Fibroblast of lung (primary cell): Measurements from ENCODE around the gene GPR68. TPM values are rescaled to one million over a fixed set of nuclear protein-coding genes. Genes with fewer than 3 reads are reported as not detected.

ENCODE experiments used
- DNase-seq, 2 donors: peaks; one replicate each; pipeline versions ENCODE4 v3.0.0 to v3.0.0-alpha.2; 2010; ENCODE audit warnings: low read depth in 2 of 2
- H2AFZ ChIP-seq: 2 replicates; pipeline ENCODE4 v1.5.1; 2012; ENCODE audit warnings: low read length, control low read depth, inconsistent platforms
- H3K27ac ChIP-seq: 2 replicates; pipeline ENCODE4 v1.5.1; 2011; ENCODE audit warnings: low read length, control low read depth; ENCODE audit not compliant: insufficient read depth
- H3K27me3 ChIP-seq: 2 replicates; pipeline ENCODE4 v1.5.1; 2011; ENCODE audit warnings: mild to moderate bottlenecking, low read length; ENCODE audit not compliant: control insufficient read depth, insufficient read depth
- H3K36me3 ChIP-seq: 2 replicates; pipeline ENCODE4 v1.5.1; 2011; ENCODE audit warnings: low read length; ENCODE audit not compliant: control insufficient read depth, insufficient read depth
- H3K4me1 ChIP-seq: 2 replicates; pipeline ENCODE4 v1.5.1; 2011; ENCODE audit warnings: low read length; ENCODE audit not compliant: control insufficient read depth, insufficient read depth; ENCODE audit errors: extremely low read depth
- H3K4me2 ChIP-seq: 2 replicates; pipeline ENCODE4 v1.5.1; 2011; ENCODE audit warnings: low read length, control low read depth; ENCODE audit not compliant: insufficient read depth; ENCODE audit errors: extremely low read depth
- H3K4me3 ChIP-seq, 4 experiments: fragments of 200-600 bp in 1 of 4; sonication (generic) in 1 of 4; replicated peaks in 1 of 4; 2 replicates each; pipeline ENCODE4 v1.5.1; 2011 to 2016; ENCODE audit warnings: low read length in 4 of 4, low read depth in 3 of 4, mild to moderate bottlenecking in 3 of 4, control low read depth in 2 of 4, inconsistent platforms in 1 of 4, mixed read lengths in 1 of 4; ENCODE audit not compliant: insufficient read depth in 1 of 4; ENCODE audit errors: control extremely low read depth in 1 of 4
- H3K79me2 ChIP-seq: 2 replicates; pipeline ENCODE4 v1.5.1; 2012; ENCODE audit warnings: mild to moderate bottlenecking, low read length, inconsistent platforms; ENCODE audit not compliant: control insufficient read depth, insufficient read depth
- H3K9ac ChIP-seq: 2 replicates; pipeline ENCODE4 v1.5.1; 2011; ENCODE audit warnings: mild to moderate bottlenecking, low read length, control low read depth; ENCODE audit not compliant: insufficient read depth
- H3K9me3 ChIP-seq: 2 replicates; pipeline ENCODE4 v1.5.1; 2012; ENCODE audit warnings: low read depth, low read length; ENCODE audit not compliant: control insufficient read depth, insufficient read depth
- H4K20me1 ChIP-seq: 2 replicates; pipeline ENCODE4 v1.5.1; 2011; ENCODE audit warnings: low read length; ENCODE audit not compliant: control insufficient read depth, insufficient read depth; ENCODE audit errors: extremely low read depth
- EZH2 ChIP-seq: IDR thresholded peaks from 2 replicates; pipeline ENCODE4 v1.5.1; 2012; ENCODE audit warnings: low read length, control low read depth, mild to moderate bottlenecking; ENCODE audit errors: missing control alignments
- polyA plus RNA-seq, 2 donors: library from polyadenylated mRNA; depleted of rRNA in 1 of 2; stranded (reverse) in 1 of 2; unstranded in 1 of 2; fragments of >200 nt; gene quantifications; 2 replicates each; pipeline ENCODE4 v1.2.1, GENCODE V29; 2011 to 2012; ENCODE audit warnings: missing spikeins in 1 of 2
- total RNA-seq: library from RNA; depleted of rRNA; stranded (reverse); fragments of >200 nt; gene quantifications from 2 replicates; pipeline ENCODE4 v1.2.1, GENCODE V29; 2014
- TF ChIP-seq, protein P1 (sequence below), 2 donors: IDR thresholded peaks in 1 of 2; conservative IDR thresholded peaks in 1 of 2; 1 replicate in 1 of 2; 2 replicates in 1 of 2; pipeline ENCODE4 v1.5.1; 2011 to 2012; ENCODE audit warnings: low read length in 2 of 2, control low read depth in 1 of 2, inconsistent platforms in 1 of 2, low read depth in 1 of 2, mild to moderate bottlenecking in 1 of 2

Gene GPR68
- total and polyA plus RNA-seq, 2 donors (not counting 1 experiment from before 2014, with no cell fraction given) = 0.37 to 0.66 TPM

- Histone ChIP-seq H3K27ac (no peak overlapping the region), H2AFZ (no peak overlapping the region)
Observed at GRCh38 chr14:91197631-91198030, 46.9 kb downstream of the GPR68 start.

GRCh38 chr14:91195881-91196280, 48.6 kb downstream of the GPR68 start:
- peaks cover 11% of the 10 kb centered on the region for H3K36me3 ChIP-seq
- no peak overlapping the region for H3K4me3 ChIP-seq
- no peak overlapping the region for H3K27ac ChIP-seq
- H3K4me2 ChIP-seq = no peak overlapping the region
- H2AFZ ChIP-seq = no peak overlapping the region
- H3K79me2 ChIP-seq = no peaks in the 10 kb centered on the region
- no peaks in the 10 kb centered on the region for H4K20me1 ChIP-seq
- TF ChIP-seq EZH2 = no peak
- TF ChIP-seq, protein P1, sequence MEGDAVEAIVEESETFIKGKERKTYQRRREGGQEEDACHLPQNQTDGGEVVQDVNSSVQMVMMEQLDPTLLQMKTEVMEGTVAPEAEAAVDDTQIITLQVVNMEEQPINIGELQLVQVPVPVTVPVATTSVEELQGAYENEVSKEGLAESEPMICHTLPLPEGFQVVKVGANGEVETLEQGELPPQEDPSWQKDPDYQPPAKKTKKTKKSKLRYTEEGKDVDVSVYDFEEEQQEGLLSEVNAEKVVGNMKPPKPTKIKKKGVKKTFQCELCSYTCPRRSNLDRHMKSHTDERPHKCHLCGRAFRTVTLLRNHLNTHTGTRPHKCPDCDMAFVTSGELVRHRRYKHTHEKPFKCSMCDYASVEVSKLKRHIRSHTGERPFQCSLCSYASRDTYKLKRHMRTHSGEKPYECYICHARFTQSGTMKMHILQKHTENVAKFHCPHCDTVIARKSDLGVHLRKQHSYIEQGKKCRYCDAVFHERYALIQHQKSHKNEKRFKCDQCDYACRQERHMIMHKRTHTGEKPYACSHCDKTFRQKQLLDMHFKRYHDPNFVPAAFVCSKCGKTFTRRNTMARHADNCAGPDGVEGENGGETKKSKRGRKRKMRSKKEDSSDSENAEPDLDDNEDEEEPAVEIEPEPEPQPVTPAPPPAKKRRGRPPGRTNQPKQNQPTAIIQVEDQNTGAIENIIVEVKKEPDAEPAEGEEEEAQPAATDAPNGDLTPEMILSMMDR (conservative IDR thresholded peaks at IDR 0.05 in 1 of 2, IDR thresholded peaks at IDR 0.05 in 1 of 2; ENCODE audit: low read depth in 1 of 2, low read length in 2 of 2) = no peak
- H3K4me1 ChIP-seq = no peaks in the 10 kb centered on the region
- H3K27me3 ChIP-seq = no peaks in the 10 kb centered on the region
- H3K9ac ChIP-seq = no peak overlapping the region
- DNase-seq = no peak
- no peaks in the 10 kb centered on the region for H3K9me3 ChIP-seq

More at GRCh38 chr14:91197631-91198030, 46.9 kb downstream of the GPR68 start:
- Histone ChIP-seq H3K36me3 (peaks cover 8% of the 10 kb centered on the region), H3K9ac (no peak overlapping the region), H3K9me3 (no peaks in the 10 kb centered on the region), H3K4me3 (no peak overlapping the region), H4K20me1 (no peaks in the 10 kb centered on the region), H3K4me2 (no peak overlapping the region), H3K4me1 (no peaks in the 10 kb centered on the region), H3K27me3 (no peaks in the 10 kb centered on the region), H3K79me2 (no peaks in the 10 kb centered on the region)
- DNase-seq = no peak
- TF ChIP-seq EZH2 = no peak
- TF ChIP-seq, protein P1 (conservative IDR thresholded peaks at IDR 0.05 in 1 of 2, IDR thresholded peaks at IDR 0.05 in 1 of 2; ENCODE audit: low read depth in 1 of 2, low read length in 2 of 2) = no peak

GRCh38 chr14:91193069-91193468, 51.4 kb downstream of the GPR68 start:
- TF ChIP-seq EZH2 = no peak
- TF ChIP-seq, protein P1 (conservative IDR thresholded peaks at IDR 0.05 in 1 of 2, IDR thresholded peaks at IDR 0.05 in 1 of 2; ENCODE audit: low read depth in 1 of 2, low read length in 2 of 2) = no peak

More at GRCh38 chr14:91193069-91193468, 51.4 kb downstream of the GPR68 start:
- no peaks in the 10 kb centered on the region for H3K27me3 ChIP-seq
- peaks cover 17% of the 10 kb centered on the region for H3K36me3 ChIP-seq
- H3K9me3 ChIP-seq = no peaks in the 10 kb centered on the region
- H3K4me1 ChIP-seq = no peaks in the 10 kb centered on the region
- no peak overlapping the region for H3K27ac ChIP-seq
- H3K4me3 ChIP-seq = no peak overlapping the region
- no peaks in the 10 kb centered on the region for H3K79me2 ChIP-seq
- H4K20me1 ChIP-seq = no peaks in the 10 kb centered on the region
- H2AFZ ChIP-seq = no peak overlapping the region
- no peak overlapping the region for H3K4me2 ChIP-seq
- no peak overlapping the region for H3K9ac ChIP-seq
- no peak for DNase-seq
